ENCODE data around the gene P2RX7. TPM values are rescaled to one million over a fixed set of nuclear protein-coding genes. Genes with fewer than 3 reads are reported as not detected.

Gene P2RX7
- polyA plus RNA-seq, 1 experiment = 0.48 TPM

- ChIA-PET POLR2A (no interaction called here), CTCF (interaction anchor here (0.6 kb wide), 1 partner anchor 241 kb away, joined by 3 read pairs; no protein-coding TSS in a partner anchor)
- no peak overlapping the region for H3K27ac ChIP-seq (ENCODE audit: low read depth, low read length)
- no peak overlapping the region for H3K4me3 ChIP-seq (ENCODE audit: low read depth, low read length)
- no peak for TF ChIP-seq CTCF (IDR thresholded peaks at IDR 0.05; ENCODE audit: low read depth, low read length)
- H3K27me3 ChIP-seq (ENCODE audit: control insufficient read depth, insufficient read depth, low read length) = no peaks in the 10 kb centered on the region
- no peak for DNase-seq (ENCODE audit: low read depth, low spot score)
- H3K9me3 ChIP-seq (ENCODE audit: control insufficient read depth, insufficient read depth, low read length) = peaks cover 11% of the 10 kb centered on the region
Observed at GRCh38 chr12:121184984-121185889, 52.6 kb downstream of the P2RX7 start.

- Histone ChIP-seq H3K4me3 (ENCODE audit: low read depth, low read length) (no peak overlapping the region), H3K9me3 (ENCODE audit: control insufficient read depth, insufficient read depth, low read length) (peaks cover 5% of the 10 kb centered on the region), H3K27me3 (ENCODE audit: control insufficient read depth, insufficient read depth, low read length) (no peaks in the 10 kb centered on the region), H3K27ac (ENCODE audit: low read depth, low read length) (no peak overlapping the region)
- no peak for TF ChIP-seq CTCF (IDR thresholded peaks at IDR 0.05; ENCODE audit: low read depth, low read length)
- CTCF ChIA-PET = no interaction called here
- DNase-seq (ENCODE audit: low read depth, low spot score) = no peak
- POLR2A ChIA-PET = no interaction called here
Observed at GRCh38 chr12:121186826-121187225, 54.1 kb downstream of the P2RX7 start.

GRCh38 chr12:121187501-121187900 is 54.8 kb downstream of the P2RX7 start:
- no peak overlapping the region for H3K4me3 ChIP-seq (ENCODE audit: low read depth, low read length)
- H3K9me3 ChIP-seq (ENCODE audit: control insufficient read depth, insufficient read depth, low read length) = peaks cover 4% of the 10 kb centered on the region; the same call in 1 of the 2 replicates
- POLR2A ChIA-PET = no interaction called here
- H3K27ac ChIP-seq (ENCODE audit: low read depth, low read length) = no peak overlapping the region
- no peak for DNase-seq (ENCODE audit: low read depth, low spot score)
- H3K27me3 ChIP-seq (ENCODE audit: control insufficient read depth, insufficient read depth, low read length) = no peaks in the 10 kb centered on the region
- TF ChIP-seq CTCF (IDR thresholded peaks at IDR 0.05; ENCODE audit: low read depth, low read length) = no peak
- CTCF ChIA-PET = no interaction called here

- Histone ChIP-seq H3K27me3 (ENCODE audit: control insufficient read depth, insufficient read depth, low read length) (no peaks in the 10 kb centered on the region), H3K9me3 (ENCODE audit: control insufficient read depth, insufficient read depth, low read length) (peaks cover 4% of the 10 kb centered on the region; the same call in 1 of the 2 replicates), H3K4me3 (ENCODE audit: low read depth, low read length) (no peak overlapping the region), H3K27ac (ENCODE audit: low read depth, low read length) (no peak overlapping the region)
- ChIA-PET CTCF (no interaction called here), POLR2A (no interaction called here)
- TF ChIP-seq CTCF (IDR thresholded peaks at IDR 0.05; ENCODE audit: low read depth, low read length) = no peak
- no peak for DNase-seq (ENCODE audit: low read depth, low spot score)
Observed at GRCh38 chr12:121188227-121188626, 55.6 kb downstream of the P2RX7 start.

- no peaks in the 10 kb centered on the region for H3K27me3 ChIP-seq (ENCODE audit: control insufficient read depth, insufficient read depth, low read length)
- DNase-seq (ENCODE audit: low read depth, low spot score) = no peak
- CTCF ChIA-PET = interaction anchor here (0.6 kb wide), 1 partner anchor 45 kb away, joined by 3 read pairs; no protein-coding TSS in a partner anchor
- peaks cover 4% of the 10 kb centered on the region; the same call in 1 of the 2 replicates for H3K9me3 ChIP-seq (ENCODE audit: control insufficient read depth, insufficient read depth, low read length)
- no peak overlapping the region for H3K4me3 ChIP-seq (ENCODE audit: low read depth, low read length)
- H3K27ac ChIP-seq (ENCODE audit: low read depth, low read length) = no peak overlapping the region
- no peak for TF ChIP-seq CTCF (IDR thresholded peaks at IDR 0.05; ENCODE audit: low read depth, low read length)
- POLR2A ChIA-PET = no interaction called here
Observed at GRCh38 chr12:121189131-121189530, 56.5 kb downstream of the P2RX7 start.

Measured in AG04450 (cell line).